ENCODE measurements around the gene TAF1. TPM values are rescaled to one million over a fixed set of nuclear protein-coding genes. Genes with fewer than 3 reads are reported as not detected.
"Not testable (repeated sequence)": the region's sequence is repeated elsewhere in the genome, so short reads cannot be mapped to it uniquely, and the experiment has no call there.

TAF1 gene
- total RNA-seq, 4 donors from 2014 or later: 13.2 to 21.7 (median 19.1) TPM

- H3K9me3 ChIP-seq: peaks cover 0 to 7% (median 0%) of the 10 kb centered on the region in 3 donors
- H3K4me1 ChIP-seq: no peaks in the 10 kb centered on the region
- no peaks in the 10 kb centered on the region for H3K36me3 ChIP-seq
- TF ChIP-seq CTCF (IDR thresholded peaks at IDR 0.05 in 4 of 5, conservative IDR thresholded peaks at IDR 0.05 in 1 of 5) (no peak), POLR2A (IDR thresholded peaks at IDR 0.05) (no peak)
- in situ Hi-C loops (cut with MboI; ENCODE audit: low sequenced_read_pairs in 4 of 4) (no loop called here), intact Hi-C loops (cut with DNase I; ENCODE audit: low total_unique reads) (no loop called here)
- no peak overlapping the region for H3K4me3 ChIP-seq
- no peak for ATAC-seq
- H3K27me3 ChIP-seq: no peaks in the 10 kb centered on the region
- no peak for DNase-seq
- no peak overlapping the region for H3K27ac ChIP-seq
Observed at GRCh38 chrX:71326394-71326793, 39.8 kb upstream of the TAF1 start.

- in situ Hi-C loops (cut with MboI; ENCODE audit: low sequenced_read_pairs in 4 of 4); H3K27me3 ChIP-seq; H3K4me3 ChIP-seq; H3K4me1 ChIP-seq; H3K9me3 ChIP-seq; DNase-seq; H3K27ac ChIP-seq; intact Hi-C loops (cut with DNase I; ENCODE audit: low total_unique reads); H3K36me3 ChIP-seq; ATAC-seq: not testable (repeated sequence)
Observed at GRCh38 chrX:71349151-71349665, 16.9 kb upstream of the TAF1 start.

- ATAC-seq; H3K9me3 ChIP-seq; H3K4me3 ChIP-seq; H3K36me3 ChIP-seq; DNase-seq; intact Hi-C loops (cut with DNase I; ENCODE audit: low total_unique reads); H3K4me1 ChIP-seq; H3K27me3 ChIP-seq; H3K27ac ChIP-seq: not testable (repeated sequence)
- in situ Hi-C loops (cut with MboI; ENCODE audit: low sequenced_read_pairs in 4 of 4): loop anchor here in 2 of 4 donors (25.0 kb wide), 1 partner anchor 88 kb away; the partner anchor contains the start of gene ZMYM3 (in 2 of the 2)
Observed at GRCh38 chrX:71349867-71350266, 16.3 kb upstream of the TAF1 start.

- H3K36me3 ChIP-seq; H3K4me1 ChIP-seq; H3K9me3 ChIP-seq; H3K27ac ChIP-seq; H3K27me3 ChIP-seq; intact Hi-C loops (cut with DNase I; ENCODE audit: low total_unique reads); ATAC-seq; DNase-seq; H3K4me3 ChIP-seq: not testable (repeated sequence)
- in situ Hi-C loops (cut with MboI; ENCODE audit: low sequenced_read_pairs in 4 of 4): loop anchor here in 2 of 4 donors (25.0 kb wide), 1 partner anchor 90 kb away; the partner anchor contains the start of gene ZMYM3 (in 2 of the 2)
Observed at GRCh38 chrX:71352439-71352838, 13.7 kb upstream of the TAF1 start.

- DNase-seq (no peak), ATAC-seq (no peak)
- H3K27ac ChIP-seq: no peak overlapping the region
- peaks cover 7 to 8% of the 10 kb centered on the region in 2 donors for H3K4me1 ChIP-seq
- no peaks in the 10 kb centered on the region for H3K27me3 ChIP-seq
- H3K9me3 ChIP-seq: no peaks in the 10 kb centered on the region
- TF ChIP-seq CTCF (IDR thresholded peaks at IDR 0.05 in 4 of 5, conservative IDR thresholded peaks at IDR 0.05 in 1 of 5): no peak
- no peak for TF ChIP-seq POLR2A (IDR thresholded peaks at IDR 0.05)
- no peak overlapping the region for H3K4me3 ChIP-seq
- in situ Hi-C loops (cut with MboI; ENCODE audit: low sequenced_read_pairs in 4 of 4) (loop anchor here in 2 of 4 donors (25.0 kb wide), 1 partner anchor 102 kb away; the partner anchor contains the start of gene ZMYM3 (in 2 of the 2)), intact Hi-C loops (cut with DNase I; ENCODE audit: low total_unique reads) (loop anchor here (10.0 kb wide), 1 partner anchor 79 kb away; the partner anchor contains the start of gene NONO)
- H3K36me3 ChIP-seq: no peaks in the 10 kb centered on the region
Observed at GRCh38 chrX:71364221-71364620, 1.9 kb upstream of the TAF1 start.

GRCh38 chrX:71365356-71365874 lies 742 bp upstream of the TAF1 start:
- peaks cover 7 to 8% of the 10 kb centered on the region in 2 donors for H3K4me1 ChIP-seq
- H3K9me3 ChIP-seq: no peaks in the 10 kb centered on the region
- TF ChIP-seq CTCF (IDR thresholded peaks at IDR 0.05 in 4 of 5, conservative IDR thresholded peaks at IDR 0.05 in 1 of 5) (no peak), POLR2A (IDR thresholded peaks at IDR 0.05) (no peak)
- intact Hi-C loops (cut with DNase I; ENCODE audit: low total_unique reads) (loop anchor here (5.0 to 10.0 kb wide), 3 partner anchors 81 to 1233 kb away; partner anchors contain the start of genes IGBP1, NONO and PIN4), in situ Hi-C loops (cut with MboI; ENCODE audit: low sequenced_read_pairs in 4 of 4) (loop anchor here in 2 of 4 donors (25.0 kb wide), 1 partner anchor 103 kb away; the partner anchor contains the start of gene ZMYM3 (in 2 of the 2))
- H3K27me3 ChIP-seq: no peaks in the 10 kb centered on the region
- H3K36me3 ChIP-seq: peaks cover 0 to 7% of the 10 kb centered on the region in 2 donors
- H3K27ac ChIP-seq: peak overlapping the region; percentile 81 to 96 (median 88)
- peak overlapping the region; percentile 54 to 80 (median 68) for H3K4me3 ChIP-seq
- DNase-seq (peak in 1 of 2 donors; percentile 11), ATAC-seq (peak in 1 of 2 donors; percentile 2)
